GM12878 (cell line): Measurements from ENCODE around the gene PLXDC1. TPM values are rescaled to one million over a fixed set of nuclear protein-coding genes. Genes with fewer than 3 reads are reported as not detected.

ENCODE experiments used
- ATAC-seq: fragments of 200-7000 bp; cut with Tn5 transposase; 3 replicates; pipeline ENCODE4 v1.9.1; 2020; ENCODE audit warnings: mild to moderate bottlenecking, moderate library complexity
- BruUV-seq: library from RNA; stranded (reverse); fragments of 400-500 nt; replicated peaks from 2 replicates; lab custom pipeline; 2021; lab: Mats Ljungman, UMichigan
- CTCF ChIA-PET: fragments of 300-600 bp; sonication (Branson Sonifier 250); formaldehyde crosslinking; extraction: SDS; loops from one replicate; lab custom pipeline; 2021; ENCODE audit warnings: inconsistent platforms; lab: Yijun Ruan, JAX
- POLR2A ChIA-PET: fragments of 350-600 bp; formaldehyde crosslinking; extraction: SDS; loops from one replicate; lab custom pipeline; 2021; ENCODE audit warnings: inconsistent platforms; lab: Charles Lee
- RAD21 ChIA-PET: fragments of 300-600 bp; sonication (Branson Sonifier 250); formaldehyde crosslinking; loops from one replicate; lab custom pipeline; 2023; ENCODE audit warnings: antibody characterized with exemption; ENCODE audit not compliant: unreplicated experiment; lab: Charles Lee
- SMC1A ChIA-PET: fragments of 300-600 bp; sonication (Branson Sonifier 250); formaldehyde crosslinking; loops from one replicate; lab custom pipeline; 2023; ENCODE audit not compliant: unreplicated experiment, uncharacterized antibody; lab: Charles Lee
- DNase-seq: peaks from one replicate; pipeline ENCODE4 v3.0.0-alpha.2; 2011; ENCODE audit warnings: low read depth, low spot score
- FAIRE-seq: peaks from 3 replicates; lab custom pipeline; 2011; peaks lifted over from hg19 to GRCh38; lab: Jason Lieb, UNC
- H2AFZ ChIP-seq: 2 replicates; pipeline ENCODE4 v1.6.0; 2011; ENCODE audit warnings: low read depth, low read length, control low read depth; ENCODE audit not compliant: control insufficient read depth
- H3K27ac ChIP-seq: 2 replicates; pipeline ENCODE4 v1.5.1; 2011; ENCODE audit warnings: control low read depth; ENCODE audit not compliant: control insufficient read depth, insufficient read depth
- H3K27me3 ChIP-seq, 2 experiments: replicated peaks in 1 of 2; 2 replicates each; pipeline versions ENCODE4 v1.6.0 to v1.6.1; 2011; ENCODE audit warnings: low read length in 1 of 2; ENCODE audit not compliant: control insufficient read depth in 2 of 2, insufficient read depth in 2 of 2
- H3K36me3 ChIP-seq, 2 experiments: 2 replicates each; pipeline ENCODE4 v1.5.1; 2011; ENCODE audit warnings: low read length in 1 of 2; ENCODE audit not compliant: control insufficient read depth in 2 of 2, insufficient read depth in 2 of 2
- H3K4me1 ChIP-seq: 2 replicates; pipeline ENCODE4 v1.6.1; 2011; ENCODE audit warnings: mild to moderate bottlenecking, low read length, moderate library complexity, mixed read lengths; ENCODE audit not compliant: control insufficient read depth, insufficient read depth
- H3K4me2 ChIP-seq: 2 replicates; pipeline ENCODE4 v1.6.0; 2011; ENCODE audit warnings: control low read depth; ENCODE audit not compliant: control insufficient read depth, insufficient read depth
- H3K4me3 ChIP-seq: fragments of 200-600 bp; sonication (generic); 2 replicates; pipeline ENCODE4 v1.5.1; 2016
- H3K79me2 ChIP-seq: 2 replicates; pipeline ENCODE4 v1.6.0; 2011; ENCODE audit warnings: low read length; ENCODE audit not compliant: control insufficient read depth, insufficient read depth
- H3K9ac ChIP-seq: 2 replicates; pipeline ENCODE4 v1.8.0; 2011; ENCODE audit warnings: low read length, control low read depth, mixed read lengths; ENCODE audit not compliant: control insufficient read depth, insufficient read depth
- H3K9me3 ChIP-seq: replicated peaks from 3 replicates; pipeline ENCODE4 v1.5.1; 2011; ENCODE audit warnings: mild to moderate bottlenecking, low read length; ENCODE audit not compliant: control insufficient read depth, insufficient read depth
- H4K20me1 ChIP-seq: 2 replicates; pipeline ENCODE4 v1.6.0; 2011; ENCODE audit not compliant: control insufficient read depth, insufficient read depth
- CBFB ChIP-seq: IDR thresholded peaks from 2 replicates; pipeline ENCODE4 v1.6.1; 2016; ENCODE audit warnings: antibody characterized with exemption, low read depth
- CREB1 ChIP-seq: IDR thresholded peaks from 2 replicates; pipeline ENCODE4 v1.6.1; 2012; ENCODE audit warnings: low read depth, mild to moderate bottlenecking, inconsistent platforms
- HCFC1 ChIP-seq: fragments of 150-350 bp; IDR thresholded peaks from 2 replicates; pipeline ENCODE4 v1.6.1; 2014; ENCODE audit warnings: low read length
- JUNB ChIP-seq: IDR thresholded peaks from 2 replicates; pipeline ENCODE4 v1.6.1; 2016; ENCODE audit warnings: antibody characterized with exemption, mild to moderate bottlenecking
- NR2C1 ChIP-seq: fragments of 450-650 bp; IDR thresholded peaks from 2 replicates; pipeline ENCODE4 v1.6.1; 2017; ENCODE audit warnings: antibody characterized with exemption, mild to moderate bottlenecking, moderate library complexity
- RAD51 ChIP-seq: fragments of 450-650 bp; IDR thresholded peaks from 2 replicates; pipeline ENCODE4 v1.6.1; 2016; ENCODE audit warnings: moderate library complexity, mild to moderate bottlenecking, inconsistent platforms
- SMC3 ChIP-seq: IDR thresholded peaks from 2 replicates; pipeline ENCODE4 v1.6.1; 2011; ENCODE audit warnings: low read length, improper control_type of control experiment, borderline replicate concordance
- SREBF1 ChIP-seq: IDR thresholded peaks from 2 replicates; pipeline ENCODE4 v1.6.1; 2012; ENCODE audit warnings: mild to moderate bottlenecking, low read length
- SUZ12 ChIP-seq: fragments of 200-600 bp; sonication (generic); IDR thresholded peaks from one replicate; pipeline ENCODE4 v1.6.1; 2018; ENCODE audit warnings: antibody characterized with exemption, mild to moderate bottlenecking; ENCODE audit not compliant: unreplicated experiment
- WGBS: methylation state at CpG from one replicate; pipeline ENCODE4 v1.1.6; 2016; ENCODE audit warnings: low lambda C conversion rate; ENCODE audit not compliant: insufficient replicate concordance, insufficient coverage; ENCODE audit errors: missing lambda C conversion rate; 5-methylcytosine and 5-hydroxymethylcytosine counted together
- in situ Hi-C: fragments of 300-500 bp; cut with MboI; formaldehyde crosslinking; loops from 9 replicates; pipeline ENCODE4 v1.14.3; 2018; ENCODE audit warnings: mixed read lengths
- intact Hi-C: fragments of 100-400 bp; cut with micrococcal nuclease; formaldehyde crosslinking; loops from one replicate; pipeline ENCODE4 v1.14.2; 2022; ENCODE audit not compliant: unreplicated experiment
- polyA plus RNA-seq, 11 experiments: library from polyadenylated mRNA; depleted of rRNA in 4 of 11; unstranded in 6 of 11; stranded (reverse) in 5 of 11; fragments of >200 nt; fragmentation: Nextera tagmentation in 4 of 11; fragmentation: Illumina TruSeq in 1 of 11; extraction: Ambion mirVana in 4 of 11; extraction: Trizol in 1 of 11; gene quantifications; 1 replicate in 1 of 11; 2 replicates in 10 of 11; pipeline versions ENCODE4 v1.2.1 to v1.2.3, GENCODE V29; 2011 to 2016; ENCODE audit warnings: inconsistent platforms in 2 of 11, missing spikeins in 2 of 11, low read depth in 1 of 11
- total RNA-seq, 4 experiments: library from RNA; depleted of rRNA in 3 of 4; stranded (reverse); fragments of >200 nt in 3 of 4; fragmentation: Illumina TruSeq in 1 of 4; extraction: Trizol in 1 of 4; gene quantifications; 2 replicates each; pipeline versions ENCODE4 v1.2.1 to v1.2.3, GENCODE V29; 2013 to 2021
- TF ChIP-seq, protein P1 (sequence below): IDR thresholded peaks from 2 replicates; pipeline ENCODE4 v1.6.1; 2012; ENCODE audit warnings: mild to moderate bottlenecking, low read depth, low read length
- TF ChIP-seq, protein P2 (sequence below): IDR thresholded peaks from 2 replicates; pipeline ENCODE4 v1.6.1; 2011; ENCODE audit warnings: mild to moderate bottlenecking, low read depth, low read length, moderate library complexity; ENCODE audit not compliant: insufficient replicate concordance
- TF ChIP-seq, protein P3 (sequence below): IDR thresholded peaks from 2 replicates; pipeline ENCODE4 v1.6.1; 2012; ENCODE audit warnings: low read depth, low read length, improper control_type of control experiment

Gene PLXDC1
- total and polyA plus RNA-seq, 10 of the 15 experiments (the other 5 are each of a cell fraction or from before 2014, with no cell fraction given): 0.03 to 0.30 (median 0.22) TPM; not detected in 7

DNA sequence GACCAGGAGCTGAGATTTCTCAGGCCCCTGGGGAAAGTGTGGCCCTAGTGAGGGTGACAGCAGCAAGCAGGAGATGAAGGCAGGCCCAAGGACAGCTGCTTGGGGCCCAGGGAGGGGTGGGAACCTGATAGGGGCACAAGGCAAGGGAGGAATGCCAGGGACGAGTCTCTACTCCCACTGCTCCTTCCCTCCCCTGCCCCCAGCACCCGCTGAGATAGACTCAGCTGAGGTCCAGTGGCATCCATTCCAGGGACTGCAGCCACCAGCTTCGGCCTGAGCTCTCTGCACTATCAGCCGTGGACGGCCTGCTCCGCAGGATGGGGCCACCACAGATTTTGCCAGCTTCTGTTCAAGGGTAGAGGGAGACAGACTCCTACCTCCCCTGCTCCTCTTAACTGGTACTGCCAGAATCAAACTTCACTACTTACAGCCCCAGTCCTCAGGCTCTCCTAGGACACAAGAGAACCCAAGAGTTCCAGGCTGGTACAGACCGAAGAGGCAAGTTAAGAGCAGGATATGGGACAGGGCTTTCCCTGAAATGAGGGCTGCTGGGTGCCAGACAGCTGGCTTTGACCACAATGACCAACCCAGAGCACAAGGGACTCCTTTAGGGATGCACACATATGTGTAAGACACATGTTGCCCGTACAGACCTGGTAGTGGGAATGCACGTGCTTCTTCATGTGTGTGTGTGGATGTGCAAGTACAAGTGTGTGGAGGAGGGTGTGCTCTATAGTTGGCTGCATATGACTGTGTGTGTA is 40.5 kb upstream of the PLXDC1 start (continued):
- TF ChIP-seq, protein P1, sequence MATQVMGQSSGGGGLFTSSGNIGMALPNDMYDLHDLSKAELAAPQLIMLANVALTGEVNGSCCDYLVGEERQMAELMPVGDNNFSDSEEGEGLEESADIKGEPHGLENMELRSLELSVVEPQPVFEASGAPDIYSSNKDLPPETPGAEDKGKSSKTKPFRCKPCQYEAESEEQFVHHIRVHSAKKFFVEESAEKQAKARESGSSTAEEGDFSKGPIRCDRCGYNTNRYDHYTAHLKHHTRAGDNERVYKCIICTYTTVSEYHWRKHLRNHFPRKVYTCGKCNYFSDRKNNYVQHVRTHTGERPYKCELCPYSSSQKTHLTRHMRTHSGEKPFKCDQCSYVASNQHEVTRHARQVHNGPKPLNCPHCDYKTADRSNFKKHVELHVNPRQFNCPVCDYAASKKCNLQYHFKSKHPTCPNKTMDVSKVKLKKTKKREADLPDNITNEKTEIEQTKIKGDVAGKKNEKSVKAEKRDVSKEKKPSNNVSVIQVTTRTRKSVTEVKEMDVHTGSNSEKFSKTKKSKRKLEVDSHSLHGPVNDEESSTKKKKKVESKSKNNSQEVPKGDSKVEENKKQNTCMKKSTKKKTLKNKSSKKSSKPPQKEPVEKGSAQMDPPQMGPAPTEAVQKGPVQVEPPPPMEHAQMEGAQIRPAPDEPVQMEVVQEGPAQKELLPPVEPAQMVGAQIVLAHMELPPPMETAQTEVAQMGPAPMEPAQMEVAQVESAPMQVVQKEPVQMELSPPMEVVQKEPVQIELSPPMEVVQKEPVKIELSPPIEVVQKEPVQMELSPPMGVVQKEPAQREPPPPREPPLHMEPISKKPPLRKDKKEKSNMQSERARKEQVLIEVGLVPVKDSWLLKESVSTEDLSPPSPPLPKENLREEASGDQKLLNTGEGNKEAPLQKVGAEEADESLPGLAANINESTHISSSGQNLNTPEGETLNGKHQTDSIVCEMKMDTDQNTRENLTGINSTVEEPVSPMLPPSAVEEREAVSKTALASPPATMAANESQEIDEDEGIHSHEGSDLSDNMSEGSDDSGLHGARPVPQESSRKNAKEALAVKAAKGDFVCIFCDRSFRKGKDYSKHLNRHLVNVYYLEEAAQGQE: no peak
- no peak for TF ChIP-seq CBFB

DNA sequence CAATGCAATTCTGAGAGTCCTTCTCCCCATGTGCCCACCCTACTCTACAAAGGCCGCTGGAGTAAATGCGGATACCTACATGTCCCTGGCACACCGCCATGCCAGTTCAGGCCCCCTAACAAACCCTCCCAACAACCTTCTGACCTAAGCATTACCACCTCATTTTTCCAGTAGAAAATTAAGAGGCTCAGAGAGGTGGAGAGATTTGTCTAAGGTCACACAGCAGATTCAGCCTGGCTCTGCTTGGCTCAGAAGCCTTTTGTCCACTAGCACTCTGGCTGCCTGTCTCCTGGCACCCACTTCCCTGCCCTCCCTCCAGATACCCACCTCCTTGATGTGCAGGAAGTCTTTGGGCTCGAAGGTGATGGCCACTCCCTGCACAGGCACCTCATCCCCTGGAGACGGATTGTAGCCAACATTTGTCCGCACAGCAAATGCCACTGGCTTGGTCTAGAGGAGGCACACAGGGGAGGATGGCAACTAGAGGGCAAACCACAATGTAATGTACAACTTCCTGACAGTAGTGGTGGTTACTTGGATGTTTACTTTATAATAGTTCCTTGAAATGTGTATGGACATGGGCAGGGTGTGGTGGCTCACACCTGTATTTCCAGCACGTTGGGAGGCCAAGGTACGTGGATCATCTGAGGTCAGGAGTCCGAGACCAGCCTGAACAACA is 35.9 kb upstream of the PLXDC1 start:
- POLR2A ChIA-PET: no interaction called here
- in situ Hi-C loops: no loop called here
- no peak for ATAC-seq
- Histone ChIP-seq H3K27me3 (no peaks in the 10 kb centered on the region), H3K9me3 (no peaks in the 10 kb centered on the region), H3K4me1 (no peaks in the 10 kb centered on the region), H3K9ac (no peak overlapping the region), H3K4me2 (no peak overlapping the region), H2AFZ (no peak overlapping the region), H3K36me3 (peaks cover 5 to 18% of the 10 kb centered on the region in 2 experiments; a peak in 3 of 4 replicates), H4K20me1 (no peaks in the 10 kb centered on the region), H3K79me2 (no peaks in the 10 kb centered on the region), H3K4me3 (no peak overlapping the region), H3K27ac (no peak overlapping the region)
- DNase-seq: no peak
- CTCF ChIA-PET: interaction anchor here (1.6 to 1.8 kb wide), 2 partner anchors 12 to 23 kb away, joined by 5 to 6 read pairs; no protein-coding TSS in a partner anchor
- no TSS peak for BruUV-seq
- no peak for FAIRE-seq
- intact Hi-C loops: no loop called here
- 82% methylated on average over 9 of the region's 9 CpGs for WGBS
- RAD21 ChIA-PET: no interaction called here
- SMC1A ChIA-PET: no interaction called here
- TF ChIP-seq, protein P2, sequence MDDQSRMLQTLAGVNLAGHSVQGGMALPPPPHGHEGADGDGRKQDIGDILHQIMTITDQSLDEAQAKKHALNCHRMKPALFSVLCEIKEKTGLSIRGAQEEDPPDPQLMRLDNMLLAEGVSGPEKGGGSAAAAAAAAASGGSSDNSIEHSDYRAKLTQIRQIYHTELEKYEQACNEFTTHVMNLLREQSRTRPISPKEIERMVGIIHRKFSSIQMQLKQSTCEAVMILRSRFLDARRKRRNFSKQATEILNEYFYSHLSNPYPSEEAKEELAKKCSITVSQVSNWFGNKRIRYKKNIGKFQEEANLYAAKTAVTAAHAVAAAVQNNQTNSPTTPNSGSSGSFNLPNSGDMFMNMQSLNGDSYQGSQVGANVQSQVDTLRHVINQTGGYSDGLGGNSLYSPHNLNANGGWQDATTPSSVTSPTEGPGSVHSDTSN: no peak
- TF ChIP-seq SREBF1: no peak
- no peak for TF ChIP-seq JUNB
- no peak for TF ChIP-seq HCFC1
- TF ChIP-seq CREB1: no peak
- no peak for TF ChIP-seq NR2C1
- TF ChIP-seq, protein P3, sequence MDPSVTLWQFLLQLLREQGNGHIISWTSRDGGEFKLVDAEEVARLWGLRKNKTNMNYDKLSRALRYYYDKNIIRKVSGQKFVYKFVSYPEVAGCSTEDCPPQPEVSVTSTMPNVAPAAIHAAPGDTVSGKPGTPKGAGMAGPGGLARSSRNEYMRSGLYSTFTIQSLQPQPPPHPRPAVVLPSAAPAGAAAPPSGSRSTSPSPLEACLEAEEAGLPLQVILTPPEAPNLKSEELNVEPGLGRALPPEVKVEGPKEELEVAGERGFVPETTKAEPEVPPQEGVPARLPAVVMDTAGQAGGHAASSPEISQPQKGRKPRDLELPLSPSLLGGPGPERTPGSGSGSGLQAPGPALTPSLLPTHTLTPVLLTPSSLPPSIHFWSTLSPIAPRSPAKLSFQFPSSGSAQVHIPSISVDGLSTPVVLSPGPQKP: no peak
- no peak for TF ChIP-seq RAD51
- TF ChIP-seq SMC3: no peak
- no peak for TF ChIP-seq SUZ12
